IMR-90 (cell line): ENCODE results near the gene IL22RA2. TPM values are rescaled to one million over a fixed set of nuclear protein-coding genes. Genes with fewer than 3 reads are reported as not detected.

Experiments
- ATAC-seq: fragments of 200-7000 bp; cut with Tn5 transposase; 2 replicates; pipeline ENCODE4 v1.9.1; 2020; ENCODE audit warnings: low read depth, mild to moderate bottlenecking, moderate library complexity
- BruUV-seq: library from RNA; stranded (reverse); fragments of 400-500 nt; replicated peaks from 2 replicates; lab custom pipeline; 2021; lab: Mats Ljungman, UMichigan
- CTCF ChIA-PET: fragments of 300-600 bp; formaldehyde crosslinking; extraction: SDS; loops from one replicate; lab custom pipeline; 2021; ENCODE audit warnings: antibody characterized with exemption; lab: Yijun Ruan, JAX
- POLR2A ChIA-PET: fragments of 300-600 bp; sonication (Branson Sonifier 250); formaldehyde crosslinking; loops from one replicate; lab custom pipeline; 2022; ENCODE audit warnings: antibody characterized with exemption; ENCODE audit not compliant: unreplicated experiment; lab: Charles Lee
- DNase-seq: peaks from one replicate; pipeline ENCODE4 v3.0.0; 2013
- H2AFZ ChIP-seq: replicated peaks from 2 replicates; pipeline ENCODE3; 2013; ENCODE audit warnings: low read length, mild to moderate bottlenecking; ENCODE audit not compliant: poor library complexity
- H2AK5ac ChIP-seq: 2 replicates; pipeline ENCODE4 v1.6.1; 2013; ENCODE audit warnings: low read depth, low read length, inconsistent platforms
- H2AK9ac ChIP-seq: replicated peaks from 2 replicates; pipeline ENCODE3; 2013; ENCODE audit warnings: mild to moderate bottlenecking, low read depth, low read length, moderate library complexity; ENCODE audit not compliant: poor library complexity
- H2BK120ac ChIP-seq: 2 replicates; pipeline ENCODE4 v1.6.1; 2013; ENCODE audit warnings: low read depth, low read length, inconsistent platforms
- H2BK15ac ChIP-seq: 3 replicates; pipeline ENCODE4 v1.6.1; 2013; ENCODE audit warnings: low read depth, low read length, inconsistent platforms
- H2BK20ac ChIP-seq: 2 replicates; pipeline ENCODE4 v1.6.1; 2013; ENCODE audit warnings: low read depth, mild to moderate bottlenecking, inconsistent platforms, low read length, moderate library complexity
- H2BK5ac ChIP-seq: 2 replicates; pipeline ENCODE4 v1.6.1; 2013; ENCODE audit warnings: mild to moderate bottlenecking, low read depth, low read length, inconsistent platforms; ENCODE audit not compliant: poor library complexity, severe bottlenecking
- H3K14ac ChIP-seq: replicated peaks from 2 replicates; pipeline ENCODE4 v1.6.1; 2013; ENCODE audit warnings: low read depth, low read length, inconsistent platforms
- H3K18ac ChIP-seq: 2 replicates; pipeline ENCODE4 v1.6.1; 2013; ENCODE audit warnings: low read depth, low read length, control low read depth
- H3K23ac ChIP-seq: 2 replicates; pipeline ENCODE4 v1.6.1; 2013; ENCODE audit warnings: low read depth, low read length, inconsistent platforms
- H3K27ac ChIP-seq: 2 replicates; pipeline ENCODE4 v1.5.1; 2013; ENCODE audit warnings: mild to moderate bottlenecking, control low read depth, low read length; ENCODE audit not compliant: insufficient read depth
- H3K27me3 ChIP-seq: 2 replicates; pipeline ENCODE4 v1.6.1; 2013; ENCODE audit warnings: low read length; ENCODE audit not compliant: control insufficient read depth, insufficient read depth
- H3K36me3 ChIP-seq: 2 replicates; pipeline ENCODE4 v1.6.1; 2013; ENCODE audit warnings: low read length, mixed read lengths; ENCODE audit not compliant: control insufficient read depth, insufficient read depth
- H3K4ac ChIP-seq: 2 replicates; pipeline ENCODE4 v1.6.1; 2013; ENCODE audit warnings: low read depth, low read length, inconsistent platforms
- H3K4me1 ChIP-seq: 2 replicates; pipeline ENCODE4 v1.6.1; 2013; ENCODE audit warnings: low read length, mixed read lengths; ENCODE audit not compliant: control insufficient read depth, insufficient read depth
- H3K4me2 ChIP-seq: 2 replicates; pipeline ENCODE4 v1.6.1; 2013; ENCODE audit warnings: low read depth, mild to moderate bottlenecking, control low read depth, low read length, moderate library complexity
- H3K4me3 ChIP-seq: 2 replicates; pipeline ENCODE4 v1.5.1; 2013; ENCODE audit warnings: low read depth, mild to moderate bottlenecking, control low read depth, low read length, moderate library complexity; ENCODE audit not compliant: insufficient read depth
- H3K56ac ChIP-seq: 2 replicates; pipeline ENCODE4 v1.6.1; 2013; ENCODE audit warnings: low read length, inconsistent platforms; ENCODE audit not compliant: insufficient read depth; ENCODE audit errors: extremely low read depth
- H3K79me1 ChIP-seq, 2 experiments: 2 replicates each; pipeline ENCODE4 v1.6.1; 2013; ENCODE audit warnings: low read length in 2 of 2, inconsistent platforms in 1 of 2, low read depth in 1 of 2
- H3K9ac ChIP-seq: 2 replicates; pipeline ENCODE4 v1.6.1; 2013; ENCODE audit warnings: low read depth, low read length, control low read depth
- H3K9me1 ChIP-seq: 2 replicates; pipeline ENCODE4 v1.6.1; 2013; ENCODE audit warnings: low read length, inconsistent platforms; ENCODE audit not compliant: insufficient read depth
- H3K9me3 ChIP-seq: 2 replicates; pipeline ENCODE4 v1.6.1; 2013; ENCODE audit warnings: low read length; ENCODE audit not compliant: control insufficient read depth, insufficient read depth
- H4K20me1 ChIP-seq: 2 replicates; pipeline ENCODE4 v1.6.1; 2013; ENCODE audit warnings: low read length, inconsistent platforms; ENCODE audit not compliant: insufficient read depth
- H4K5ac ChIP-seq: 2 replicates; pipeline ENCODE4 v1.6.1; 2013; ENCODE audit warnings: mild to moderate bottlenecking, low read depth, low read length, control low read depth
- H4K8ac ChIP-seq, 2 experiments: 2 replicates each; pipeline ENCODE4 v1.6.1; 2013; ENCODE audit warnings: low read depth in 2 of 2, low read length in 2 of 2, control low read depth in 1 of 2, inconsistent platforms in 1 of 2
- H4K91ac ChIP-seq: 2 replicates; pipeline ENCODE4 v1.6.1; 2013; ENCODE audit warnings: low read depth, low read length, inconsistent platforms; ENCODE audit not compliant: insufficient read depth
- BHLHE40 ChIP-seq: fragments of 150-350 bp; IDR thresholded peaks from 2 replicates; pipeline ENCODE4 v1.6.1; 2016; ENCODE audit warnings: mild to moderate bottlenecking, low read depth, low read length
- CEBPB ChIP-seq: IDR thresholded peaks from 2 replicates; pipeline ENCODE4 v1.6.1; 2012; ENCODE audit warnings: low read depth, low read length, improper control_type of control experiment
- CHD1 ChIP-seq: IDR thresholded peaks from 2 replicates; pipeline ENCODE4 v1.6.1; 2012; ENCODE audit warnings: low read depth, low read length, improper control_type of control experiment
- FOS ChIP-seq: fragments of 150-350 bp; IDR thresholded peaks from 2 replicates; pipeline ENCODE4 v1.6.1; 2016; ENCODE audit warnings: low read depth, low read length
- MAFK ChIP-seq: IDR thresholded peaks from 2 replicates; pipeline ENCODE4 v1.6.1; 2012; ENCODE audit warnings: low read depth, low read length, improper control_type of control experiment
- MAZ ChIP-seq: IDR thresholded peaks from 2 replicates; pipeline ENCODE4 v1.6.1; 2012; ENCODE audit warnings: low read depth, mild to moderate bottlenecking, low read length, improper control_type of control experiment, moderate library complexity, borderline replicate concordance
- MXI1 ChIP-seq: IDR thresholded peaks from 2 replicates; pipeline ENCODE4 v1.6.1; 2012; ENCODE audit warnings: low read depth, mild to moderate bottlenecking, low read length, moderate library complexity, borderline replicate concordance
- NFE2L2 ChIP-seq: fragments of 150-350 bp; IDR thresholded peaks from 2 replicates; pipeline ENCODE4 v1.6.1; 2016; ENCODE audit warnings: low read depth, mild to moderate bottlenecking, low read length
- POLR2A ChIP-seq: IDR thresholded peaks from 2 replicates; pipeline ENCODE4 v1.6.1; 2012; ENCODE audit warnings: mild to moderate bottlenecking, low read depth, low read length
- RAD21 ChIP-seq: IDR thresholded peaks from 2 replicates; pipeline ENCODE4 v1.6.1; 2012; ENCODE audit warnings: low read length, improper control_type of control experiment
- RCOR1 ChIP-seq: IDR thresholded peaks from 2 replicates; pipeline ENCODE4 v1.6.1; 2012; ENCODE audit warnings: mild to moderate bottlenecking, low read length, improper control_type of control experiment; ENCODE audit not compliant: insufficient replicate concordance
- RFX5 ChIP-seq: IDR thresholded peaks from 2 replicates; pipeline ENCODE4 v1.8.0; 2012; ENCODE audit warnings: low read depth, mild to moderate bottlenecking, low read length, moderate library complexity
- SMC3 ChIP-seq: fragments of 150-350 bp; IDR thresholded peaks from 2 replicates; pipeline ENCODE4 v1.6.1; 2016; ENCODE audit warnings: low read depth, mild to moderate bottlenecking, antibody characterized with exemption, low read length, moderate library complexity
- WGBS, 2 experiments: methylation state at CpG; one replicate each; pipeline versions ENCODE4 v1.1.5 to v1.1.7; 2013; ENCODE audit warnings: missing lambda C conversion rate in 2 of 2; ENCODE audit not compliant: insufficient read length in 1 of 2; ENCODE audit errors: extremely low coverage in 2 of 2; 5-methylcytosine and 5-hydroxymethylcytosine counted together
- dilution Hi-C: fragments of 300-500 bp; cut with HindIII; formaldehyde crosslinking; loops from one replicate; pipeline ENCODE4 v1.14.3; 2018; ENCODE audit warnings: low sequenced_read_pairs; ENCODE audit not compliant: unreplicated experiment
- in situ Hi-C: fragments of 300-500 bp; cut with MboI; formaldehyde crosslinking; loops from 3 replicates; pipeline ENCODE4 v1.14.3; 2019; ENCODE audit warnings: low sequenced_read_pairs, inconsistent platforms, mixed read lengths
- intact Hi-C: fragments of 100-400 bp; cut with micrococcal nuclease; formaldehyde crosslinking; loops from 2 replicates; pipeline ENCODE4 v1.10.0; 2022
- polyA plus RNA-seq, 3 experiments: library from polyadenylated mRNA; depleted of rRNA; stranded (reverse); fragments of >200 nt; gene quantifications; 2 replicates each; pipeline ENCODE4 v1.2.3, GENCODE V29; 2012; ENCODE audit warnings: low replicate concordance in 1 of 3
- total RNA-seq: library from RNA; depleted of rRNA; stranded (reverse); fragments of >200 nt; gene quantifications from 2 replicates; pipeline ENCODE4 v1.2.3, GENCODE V29; 2012
- TF ChIP-seq, protein P1 (sequence below): conservative IDR thresholded peaks from 2 replicates; pipeline ENCODE4 v1.5.1; 2012; ENCODE audit warnings: mild to moderate bottlenecking, low read depth, low read length, improper control_type of control experiment
- TF ChIP-seq, protein P2 (sequence below): fragments of 150-350 bp; IDR thresholded peaks from 2 replicates; pipeline ENCODE4 v1.6.1; 2017; ENCODE audit warnings: mild to moderate bottlenecking, antibody characterized with exemption, low read length, low read depth
- TF ChIP-seq, protein P3 (sequence below): fragments of 150-350 bp; IDR thresholded peaks from 2 replicates; pipeline ENCODE4 v1.6.1; 2016; ENCODE audit warnings: low read depth, mild to moderate bottlenecking, low read length, moderate library complexity, borderline replicate concordance

Gene IL22RA2
- total and polyA plus RNA-seq, 2 of the 4 experiments (the other 2 are of a cell fraction): not detected

DNA sequence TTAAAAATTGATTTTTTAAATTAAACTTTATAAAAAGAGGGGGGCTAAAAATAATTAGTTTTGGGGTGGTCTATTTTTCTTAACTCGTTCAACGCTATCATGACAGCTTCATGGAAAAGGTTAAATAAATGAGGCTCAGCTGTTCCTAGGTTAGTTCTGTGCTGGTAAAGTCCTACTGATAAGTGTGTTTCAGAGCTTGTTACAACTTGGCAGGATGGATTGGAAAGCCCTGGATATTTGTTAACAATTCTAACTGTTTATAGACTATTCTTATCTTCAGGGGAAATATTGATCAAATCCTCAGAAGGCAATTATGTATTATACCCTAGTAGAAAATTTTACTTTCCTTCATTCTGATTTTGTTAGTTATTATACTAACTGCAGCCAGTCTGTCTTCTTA is 50.4 kb downstream of the IL22RA2 start:
- ChIA-PET POLR2A (no interaction called here), CTCF (no interaction called here)
- Histone ChIP-seq H3K4ac (no peak overlapping the region), H3K79me1 (no peaks in the 10 kb centered on the region), H2AFZ (no peak overlapping the region), H2BK120ac (no peak overlapping the region), H4K20me1 (no peaks in the 10 kb centered on the region), H2AK9ac (no peak overlapping the region), H2AK5ac (no peak overlapping the region), H4K8ac (no peak overlapping the region), H3K56ac (no peak overlapping the region), H4K91ac (no peak overlapping the region), H3K23ac (no peak overlapping the region), H3K27ac (no peak overlapping the region), H2BK5ac (no peak overlapping the region), H2BK20ac (no peak overlapping the region), H3K4me1 (no peaks in the 10 kb centered on the region), H3K14ac (no peak overlapping the region), H4K5ac (no peak overlapping the region), H3K36me3 (no peaks in the 10 kb centered on the region), H3K9ac (no peak overlapping the region), H3K9me1 (no peaks in the 10 kb centered on the region), H3K27me3 (no peaks in the 10 kb centered on the region), H3K4me2 (no peak overlapping the region), H3K18ac (no peak overlapping the region), H3K4me3 (no peak overlapping the region), H2BK15ac (no peak overlapping the region), H3K9me3 (peaks cover 4% of the 10 kb centered on the region)
- BruUV-seq: no TSS peak
- DNase-seq: no peak
- no peak for TF ChIP-seq POLR2A
- TF ChIP-seq RAD21: no peak
- no peak for TF ChIP-seq FOS
- TF ChIP-seq, protein P1, sequence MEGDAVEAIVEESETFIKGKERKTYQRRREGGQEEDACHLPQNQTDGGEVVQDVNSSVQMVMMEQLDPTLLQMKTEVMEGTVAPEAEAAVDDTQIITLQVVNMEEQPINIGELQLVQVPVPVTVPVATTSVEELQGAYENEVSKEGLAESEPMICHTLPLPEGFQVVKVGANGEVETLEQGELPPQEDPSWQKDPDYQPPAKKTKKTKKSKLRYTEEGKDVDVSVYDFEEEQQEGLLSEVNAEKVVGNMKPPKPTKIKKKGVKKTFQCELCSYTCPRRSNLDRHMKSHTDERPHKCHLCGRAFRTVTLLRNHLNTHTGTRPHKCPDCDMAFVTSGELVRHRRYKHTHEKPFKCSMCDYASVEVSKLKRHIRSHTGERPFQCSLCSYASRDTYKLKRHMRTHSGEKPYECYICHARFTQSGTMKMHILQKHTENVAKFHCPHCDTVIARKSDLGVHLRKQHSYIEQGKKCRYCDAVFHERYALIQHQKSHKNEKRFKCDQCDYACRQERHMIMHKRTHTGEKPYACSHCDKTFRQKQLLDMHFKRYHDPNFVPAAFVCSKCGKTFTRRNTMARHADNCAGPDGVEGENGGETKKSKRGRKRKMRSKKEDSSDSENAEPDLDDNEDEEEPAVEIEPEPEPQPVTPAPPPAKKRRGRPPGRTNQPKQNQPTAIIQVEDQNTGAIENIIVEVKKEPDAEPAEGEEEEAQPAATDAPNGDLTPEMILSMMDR: no peak
- TF ChIP-seq, protein P2, sequence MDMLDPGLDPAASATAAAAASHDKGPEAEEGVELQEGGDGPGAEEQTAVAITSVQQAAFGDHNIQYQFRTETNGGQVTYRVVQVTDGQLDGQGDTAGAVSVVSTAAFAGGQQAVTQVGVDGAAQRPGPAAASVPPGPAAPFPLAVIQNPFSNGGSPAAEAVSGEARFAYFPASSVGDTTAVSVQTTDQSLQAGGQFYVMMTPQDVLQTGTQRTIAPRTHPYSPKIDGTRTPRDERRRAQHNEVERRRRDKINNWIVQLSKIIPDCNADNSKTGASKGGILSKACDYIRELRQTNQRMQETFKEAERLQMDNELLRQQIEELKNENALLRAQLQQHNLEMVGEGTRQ: no peak
- no peak for TF ChIP-seq RCOR1
- TF ChIP-seq BHLHE40: no peak
- TF ChIP-seq NFE2L2: no peak
- no peak for TF ChIP-seq RFX5
- no peak for TF ChIP-seq CHD1
- TF ChIP-seq, protein P3, sequence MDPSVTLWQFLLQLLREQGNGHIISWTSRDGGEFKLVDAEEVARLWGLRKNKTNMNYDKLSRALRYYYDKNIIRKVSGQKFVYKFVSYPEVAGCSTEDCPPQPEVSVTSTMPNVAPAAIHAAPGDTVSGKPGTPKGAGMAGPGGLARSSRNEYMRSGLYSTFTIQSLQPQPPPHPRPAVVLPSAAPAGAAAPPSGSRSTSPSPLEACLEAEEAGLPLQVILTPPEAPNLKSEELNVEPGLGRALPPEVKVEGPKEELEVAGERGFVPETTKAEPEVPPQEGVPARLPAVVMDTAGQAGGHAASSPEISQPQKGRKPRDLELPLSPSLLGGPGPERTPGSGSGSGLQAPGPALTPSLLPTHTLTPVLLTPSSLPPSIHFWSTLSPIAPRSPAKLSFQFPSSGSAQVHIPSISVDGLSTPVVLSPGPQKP: no peak
- TF ChIP-seq MAFK: no peak
- TF ChIP-seq MAZ: no peak
- no peak for TF ChIP-seq MXI1
- no peak for TF ChIP-seq SMC3
- no peak for TF ChIP-seq CEBPB
- dilution Hi-C loops: no loop called here
- intact Hi-C loops: no loop called here
- in situ Hi-C loops: no loop called here
- ATAC-seq: no peak
- WGBS, 2 experiments: no CpG with 5 or more reads among the region's 2 CpGs
